Colonic mucosa (tissue), 4 donors: Measurements from ENCODE around the gene AUTS2. TPM values are rescaled to one million over a fixed set of nuclear protein-coding genes. Genes with fewer than 3 reads are reported as not detected.

Experiments
- DNase-seq: peaks from one replicate; pipeline ENCODE4 v3.0.0-alpha.2; 2020
- H3K27ac ChIP-seq: fragments of 200-600 bp; one replicate; pipeline ENCODE4 v1.8.0; 2021
- H3K27me3 ChIP-seq: fragments of 200-600 bp; one replicate; pipeline ENCODE4 v1.8.0; 2021
- H3K36me3 ChIP-seq: fragments of 200-600 bp; one replicate; pipeline ENCODE4 v1.8.0; 2021
- H3K4me1 ChIP-seq: fragments of 200-600 bp; one replicate; pipeline ENCODE4 v1.8.0; 2021; ENCODE audit warnings: mild to moderate bottlenecking
- H3K4me3 ChIP-seq: fragments of 200-600 bp; one replicate; pipeline ENCODE4 v1.8.0; 2021
- H3K9ac ChIP-seq, 2 donors: one replicate each; pipeline ENCODE4 v1.7.0; 2013; ENCODE audit warnings: control low read depth in 2 of 2, low read depth in 2 of 2, low read length in 2 of 2
- H3K9me3 ChIP-seq: fragments of 200-600 bp; one replicate; pipeline ENCODE4 v1.8.0; 2021
- intact Hi-C: fragments of 100-400 bp; cut with DNase I; formaldehyde crosslinking; loops from one replicate; pipeline ENCODE4 v1.14.1; 2022
- total RNA-seq, 2 donors: library from RNA; stranded (reverse); fragmentation: NEBNext Ultra II Directional in 1 of 2; extraction: Animal tissue kit (Norgen Biotek cat#: 25700) in 1 of 2; gene quantifications; one replicate each; pipeline ENCODE4 v1.2.1, GENCODE V29; 2021
- TF ChIP-seq, protein P1 (sequence below): fragments of 200-600 bp; IDR thresholded peaks from one replicate; pipeline ENCODE4 v1.8.0; 2022; ENCODE audit warnings: antibody characterized with exemption, mild to moderate bottlenecking
- donor health status: healthy.
- donor health status: DM: no; HTN: no; CAD: no.
- donor health status: DM: no; HTN: no; CAD: no.

Gene AUTS2
- total RNA-seq, 2 donors from 2014 or later: 39.8 to 42.3 TPM

DNA sequence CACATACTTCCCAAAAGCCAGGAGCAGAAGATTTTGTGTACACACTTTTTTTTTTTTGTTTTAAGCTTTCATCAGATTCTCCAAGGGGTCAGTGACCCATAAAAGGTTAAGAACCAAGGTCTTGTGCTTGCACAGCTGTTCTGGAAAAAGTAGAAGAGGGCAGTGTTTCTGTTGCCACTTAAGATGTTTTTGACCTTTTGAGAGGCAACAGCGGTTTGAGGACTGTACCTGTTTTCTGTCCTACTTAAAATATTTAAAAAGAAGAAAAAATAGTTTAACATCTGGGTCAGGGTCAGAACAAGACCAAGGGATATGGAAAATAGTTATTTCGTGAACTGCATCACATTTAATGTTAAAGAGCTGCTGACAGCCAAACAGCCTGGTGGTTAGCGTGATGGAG is 32.9 kb downstream of the AUTS2 start:
- Histone ChIP-seq H3K36me3 (no peaks in the 10 kb centered on the region), H3K4me1 (no peaks in the 10 kb centered on the region), H3K4me3 (no peak overlapping the region), H3K9ac (no peak overlapping the region), H3K27ac (no peak overlapping the region), H3K27me3 (no peaks in the 10 kb centered on the region), H3K9me3 (no peaks in the 10 kb centered on the region)
- intact Hi-C loops: no loop called here
- no peak for DNase-seq
- TF ChIP-seq, protein P1, sequence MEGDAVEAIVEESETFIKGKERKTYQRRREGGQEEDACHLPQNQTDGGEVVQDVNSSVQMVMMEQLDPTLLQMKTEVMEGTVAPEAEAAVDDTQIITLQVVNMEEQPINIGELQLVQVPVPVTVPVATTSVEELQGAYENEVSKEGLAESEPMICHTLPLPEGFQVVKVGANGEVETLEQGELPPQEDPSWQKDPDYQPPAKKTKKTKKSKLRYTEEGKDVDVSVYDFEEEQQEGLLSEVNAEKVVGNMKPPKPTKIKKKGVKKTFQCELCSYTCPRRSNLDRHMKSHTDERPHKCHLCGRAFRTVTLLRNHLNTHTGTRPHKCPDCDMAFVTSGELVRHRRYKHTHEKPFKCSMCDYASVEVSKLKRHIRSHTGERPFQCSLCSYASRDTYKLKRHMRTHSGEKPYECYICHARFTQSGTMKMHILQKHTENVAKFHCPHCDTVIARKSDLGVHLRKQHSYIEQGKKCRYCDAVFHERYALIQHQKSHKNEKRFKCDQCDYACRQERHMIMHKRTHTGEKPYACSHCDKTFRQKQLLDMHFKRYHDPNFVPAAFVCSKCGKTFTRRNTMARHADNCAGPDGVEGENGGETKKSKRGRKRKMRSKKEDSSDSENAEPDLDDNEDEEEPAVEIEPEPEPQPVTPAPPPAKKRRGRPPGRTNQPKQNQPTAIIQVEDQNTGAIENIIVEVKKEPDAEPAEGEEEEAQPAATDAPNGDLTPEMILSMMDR: no peak

DNA sequence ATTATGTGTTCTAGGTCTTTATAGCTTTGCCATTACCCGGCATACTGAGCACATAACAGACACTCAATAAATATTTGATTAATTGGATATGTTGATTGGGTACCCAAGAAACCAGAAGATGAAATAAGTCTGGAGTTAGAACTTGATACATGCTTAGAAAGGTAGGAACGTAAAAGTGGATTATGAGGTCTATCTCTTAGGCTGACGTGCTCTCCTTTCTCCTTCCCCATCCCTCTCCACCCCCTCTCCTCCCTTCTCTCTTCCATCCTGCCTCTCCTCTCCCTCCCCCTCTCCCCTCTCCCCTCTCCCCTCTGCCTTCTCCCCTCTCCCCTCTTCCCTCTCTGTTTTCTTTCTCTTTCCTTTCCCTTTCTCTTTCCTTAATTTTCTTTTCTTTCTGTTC is 34.0 kb downstream of the AUTS2 start:
- Histone ChIP-seq H3K27ac (no peak overlapping the region), H3K36me3 (no peaks in the 10 kb centered on the region), H3K9me3 (no peaks in the 10 kb centered on the region), H3K4me1 (no peaks in the 10 kb centered on the region), H3K27me3 (no peaks in the 10 kb centered on the region), H3K4me3 (no peak overlapping the region), H3K9ac (no peak overlapping the region)
- no peak for DNase-seq
- TF ChIP-seq, protein P1: no peak
- intact Hi-C loops: no loop called here

DNA sequence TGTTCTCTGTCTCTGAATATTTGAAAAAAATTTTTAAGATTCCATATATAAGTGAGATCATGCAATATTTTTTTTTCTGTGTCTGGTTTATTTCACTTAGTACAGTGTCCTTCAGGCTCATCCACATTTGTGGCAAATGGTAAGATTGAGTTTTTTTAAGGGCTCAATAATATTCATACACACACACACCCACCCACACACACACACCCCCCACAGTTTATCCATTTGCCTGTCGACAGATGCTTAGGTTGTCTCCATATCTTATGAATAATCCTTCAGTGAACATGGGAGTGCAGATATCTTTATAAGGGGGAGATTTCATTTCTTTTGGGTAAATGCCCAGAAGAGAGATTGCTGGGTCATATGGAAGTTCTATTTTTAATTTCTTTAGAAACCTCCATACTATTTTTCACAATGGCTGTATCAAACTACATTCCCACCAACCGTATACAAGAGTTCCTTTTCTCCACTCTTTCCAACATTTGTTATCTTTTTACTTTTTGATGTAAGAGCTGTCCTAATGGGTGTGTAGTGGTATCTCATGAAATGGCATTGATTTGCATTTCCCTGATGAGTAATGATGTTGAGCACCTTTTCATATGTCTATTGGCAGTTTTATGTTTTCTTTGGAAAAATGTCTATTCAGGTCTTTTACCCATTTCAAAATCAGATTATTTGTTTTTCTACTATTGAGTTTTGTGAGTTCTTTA is 35.0 kb downstream of the AUTS2 start:
- TF ChIP-seq, protein P1: no peak
- H3K36me3 ChIP-seq: no peaks in the 10 kb centered on the region
- intact Hi-C loops: no loop called here
- no peaks in the 10 kb centered on the region for H3K4me1 ChIP-seq
- DNase-seq: no peak
- no peak overlapping the region for H3K27ac ChIP-seq
- H3K4me3 ChIP-seq: no peak overlapping the region
- no peaks in the 10 kb centered on the region for H3K9me3 ChIP-seq
- H3K9ac ChIP-seq: no peak overlapping the region
- H3K27me3 ChIP-seq: no peaks in the 10 kb centered on the region

DNA sequence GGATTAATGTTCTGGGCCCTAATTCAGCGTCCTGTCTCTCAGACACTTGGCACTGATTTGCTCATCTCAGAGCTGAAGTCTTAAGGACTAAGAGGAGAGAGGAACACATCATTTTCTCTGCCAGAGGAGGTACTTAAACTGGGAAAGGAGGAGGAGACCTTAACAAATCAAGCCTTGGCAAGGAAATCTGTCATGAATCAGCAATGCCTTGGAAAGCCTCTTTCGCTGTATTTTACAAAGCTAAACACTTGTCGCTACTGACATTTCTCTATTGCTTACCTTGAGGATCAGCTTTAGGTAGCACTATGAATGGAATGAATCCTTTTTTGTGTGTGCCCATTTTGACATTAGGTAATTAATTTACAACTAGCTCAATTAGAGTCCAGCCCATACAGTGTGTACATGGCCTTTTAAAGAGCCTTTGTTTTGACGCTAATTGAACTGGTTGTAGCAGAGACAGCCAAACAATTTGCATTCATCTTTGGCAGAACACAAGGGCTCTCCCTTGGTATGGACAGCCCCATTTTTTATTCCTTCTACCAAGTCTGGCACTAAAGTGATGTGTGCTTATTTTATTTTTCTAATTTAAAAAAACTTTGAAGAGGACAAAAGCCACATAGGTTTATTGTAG is 37.4 kb downstream of the AUTS2 start:
- H3K4me3 ChIP-seq: no peak overlapping the region
- H3K9ac ChIP-seq: no peak overlapping the region
- no peak for DNase-seq
- no peaks in the 10 kb centered on the region for H3K27me3 ChIP-seq
- intact Hi-C loops: no loop called here
- no peaks in the 10 kb centered on the region for H3K4me1 ChIP-seq
- TF ChIP-seq, protein P1: no peak
- no peaks in the 10 kb centered on the region for H3K9me3 ChIP-seq
- H3K27ac ChIP-seq: no peak overlapping the region
- H3K36me3 ChIP-seq: no peaks in the 10 kb centered on the region

DNA sequence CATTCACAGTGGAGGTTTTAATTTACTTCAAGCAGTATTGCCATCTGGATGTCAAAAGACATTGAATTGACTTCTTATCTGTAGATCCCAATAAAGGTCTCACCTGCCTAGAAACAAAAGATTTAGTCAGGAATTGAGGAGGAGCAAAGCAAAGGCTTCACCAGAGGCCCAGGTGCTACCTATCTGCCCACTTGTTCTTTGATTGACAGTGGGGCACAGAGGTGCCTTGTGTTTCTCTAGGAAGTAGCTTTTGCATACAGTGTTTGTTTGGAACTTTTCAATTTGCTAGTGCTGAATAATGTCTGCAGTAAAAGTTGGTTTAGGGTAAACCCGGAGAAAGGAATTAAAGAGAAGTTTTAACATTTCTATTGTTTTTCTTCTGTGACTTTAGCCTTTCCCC is 40.4 kb downstream of the AUTS2 start:
- intact Hi-C loops: no loop called here
- Histone ChIP-seq H3K27ac (no peak overlapping the region), H3K9ac (no peak overlapping the region), H3K27me3 (no peaks in the 10 kb centered on the region), H3K36me3 (no peaks in the 10 kb centered on the region), H3K9me3 (no peaks in the 10 kb centered on the region), H3K4me3 (no peak overlapping the region), H3K4me1 (no peaks in the 10 kb centered on the region)
- TF ChIP-seq, protein P1: no peak
- no peak for DNase-seq
